DMS 273 (cell line): ENCODE results near the gene ITGBL1.

Source experiments
- DNase-seq: peaks from one replicate; lab custom pipeline; 2025; ENCODE audit not compliant: unreplicated experiment; lab: John Stamatoyannopoulos, UW

The ITGBL1 gene

DNA sequence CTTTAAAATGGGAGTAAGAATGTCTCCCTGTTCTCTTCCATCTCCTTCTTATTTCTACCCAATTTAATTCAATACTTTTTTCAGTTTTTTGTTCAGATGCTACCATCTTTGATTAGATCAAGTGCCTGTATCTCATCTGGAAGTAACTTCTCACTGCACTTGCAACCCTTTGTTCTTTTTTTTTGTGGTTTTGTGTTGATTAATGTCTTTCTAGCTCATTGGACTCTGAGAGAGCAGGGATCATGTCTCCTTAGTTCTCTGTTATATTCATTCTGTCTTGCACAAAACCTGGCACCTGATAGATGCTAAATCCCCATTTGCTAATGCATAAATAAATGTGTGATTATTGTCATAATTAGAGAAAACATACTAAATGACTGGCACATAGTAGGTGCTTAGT, 834 bp upstream of the ITGBL1 start:
- DNase-seq, result no peak

DNA sequence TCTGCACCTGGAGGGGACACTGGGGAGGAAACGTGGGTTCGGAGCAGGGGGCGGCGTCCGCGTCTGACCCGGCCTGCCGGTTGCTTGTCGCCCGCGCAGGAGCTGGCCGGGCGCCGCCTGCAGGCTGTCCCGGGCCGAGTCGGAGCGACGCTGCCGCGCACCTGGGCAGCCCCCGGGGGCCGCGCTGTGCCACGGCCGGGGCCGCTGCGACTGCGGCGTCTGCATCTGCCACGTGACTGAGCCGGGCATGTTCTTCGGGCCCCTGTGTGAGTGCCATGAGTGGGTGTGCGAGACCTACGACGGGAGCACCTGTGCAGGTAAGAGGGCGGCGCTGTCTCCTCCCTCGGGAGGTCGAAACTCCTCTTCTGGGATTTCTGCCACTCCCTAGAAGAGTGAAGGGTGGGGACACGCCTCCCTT, 1.3 kb downstream of the ITGBL1 start:
- peak; percentile 3 for DNase-seq

DNA sequence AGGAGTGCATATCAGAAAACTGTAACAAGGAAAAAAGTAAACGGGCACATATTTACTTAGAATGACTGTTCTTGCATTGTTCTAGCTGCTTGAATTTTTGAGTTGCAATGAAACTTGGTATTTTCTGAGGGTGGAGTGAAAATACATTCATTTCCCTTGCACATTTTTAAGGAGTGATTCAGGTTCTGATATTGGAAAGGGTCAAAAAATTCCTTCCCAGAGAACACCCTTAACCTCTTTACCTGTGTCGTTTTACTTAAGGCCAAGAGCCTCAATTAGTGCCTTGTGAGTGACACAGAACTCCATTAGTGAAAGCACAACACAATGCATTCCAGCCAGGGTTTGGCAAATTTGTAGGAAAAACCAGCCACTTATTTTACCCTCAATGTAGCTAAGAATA, 2.3 kb downstream of the ITGBL1 start:
- DNase-seq, result no peak

DNA sequence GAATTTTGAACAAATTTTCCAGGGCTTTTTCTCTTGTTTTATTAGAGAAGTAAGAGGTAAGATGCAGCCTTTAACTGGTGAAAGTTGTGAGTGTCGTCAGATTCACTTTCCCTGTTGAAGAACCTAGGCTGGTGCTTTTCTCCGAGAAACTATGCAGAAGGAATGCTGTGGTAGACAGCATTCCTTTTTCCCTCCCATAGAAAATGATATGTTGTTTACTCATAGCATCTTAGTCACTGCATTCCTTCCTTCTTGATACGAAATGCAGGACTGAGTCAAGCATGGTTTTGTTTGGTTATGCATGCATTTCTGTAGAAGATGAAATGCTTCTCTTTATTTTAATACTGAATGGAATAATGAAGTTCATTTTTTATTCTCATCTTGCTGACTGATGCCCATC, 3.4 kb downstream of the ITGBL1 start:
- no peak for DNase-seq

DNA sequence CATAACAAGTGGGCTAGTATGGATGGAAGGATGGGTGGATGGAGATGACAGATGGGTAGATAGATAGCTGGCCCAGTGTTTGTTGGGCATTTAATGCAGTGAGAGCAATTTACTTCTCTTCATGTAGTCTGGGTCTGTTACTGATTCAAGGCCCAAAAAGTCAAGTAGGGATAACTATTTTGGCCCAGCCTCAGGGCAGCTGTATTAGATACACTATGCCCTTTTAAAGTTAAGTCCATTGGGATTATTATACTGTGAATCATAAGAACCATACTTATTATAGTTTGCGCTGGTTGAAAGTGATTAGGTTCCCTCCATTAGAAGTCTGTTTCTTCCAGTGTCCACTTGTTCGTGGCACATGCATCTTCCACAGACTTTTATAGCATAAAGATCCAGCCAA, 4.7 kb downstream of the ITGBL1 start:
- DNase-seq, result no peak

DNA sequence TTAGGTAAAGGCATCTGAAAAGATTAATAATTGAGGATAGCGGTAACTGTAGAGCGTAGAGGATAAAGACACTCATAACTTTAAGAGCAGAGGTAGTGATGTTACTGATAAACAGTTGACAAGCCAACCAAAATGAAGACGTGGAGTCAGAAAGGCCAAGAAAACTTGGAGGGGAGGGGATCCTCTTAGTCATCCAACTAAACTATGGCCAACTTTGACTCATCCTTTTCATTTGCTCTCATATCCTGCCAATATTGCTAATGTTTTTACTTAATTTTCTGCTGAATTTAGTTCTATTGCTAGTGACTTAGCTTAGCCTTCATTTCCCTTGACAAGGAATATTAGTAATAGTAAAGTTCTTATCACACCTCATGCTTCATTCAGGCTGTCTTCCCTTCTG, 13.4 kb downstream of the ITGBL1 start:
- no peak for DNase-seq

DNA sequence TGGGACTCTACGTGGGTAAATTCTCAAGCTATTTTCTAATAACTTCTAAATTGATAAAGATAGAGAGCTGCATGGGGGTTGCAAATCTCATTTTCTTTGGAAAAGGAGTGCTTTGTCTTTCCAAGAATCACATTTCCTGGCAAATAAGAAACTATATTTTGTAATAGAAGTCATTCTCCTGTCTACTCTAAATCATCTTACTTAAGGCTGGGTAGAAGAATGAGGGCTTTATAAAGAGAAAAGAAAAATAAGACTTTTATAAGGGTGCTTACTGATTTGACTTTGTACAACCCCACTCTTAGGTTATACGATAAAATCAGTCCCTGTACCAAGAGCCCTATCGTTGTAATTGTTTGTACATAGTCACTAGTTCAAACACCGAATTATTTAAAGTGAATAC, 14.9 kb downstream of the ITGBL1 start:
- DNase-seq, result no peak

DNA sequence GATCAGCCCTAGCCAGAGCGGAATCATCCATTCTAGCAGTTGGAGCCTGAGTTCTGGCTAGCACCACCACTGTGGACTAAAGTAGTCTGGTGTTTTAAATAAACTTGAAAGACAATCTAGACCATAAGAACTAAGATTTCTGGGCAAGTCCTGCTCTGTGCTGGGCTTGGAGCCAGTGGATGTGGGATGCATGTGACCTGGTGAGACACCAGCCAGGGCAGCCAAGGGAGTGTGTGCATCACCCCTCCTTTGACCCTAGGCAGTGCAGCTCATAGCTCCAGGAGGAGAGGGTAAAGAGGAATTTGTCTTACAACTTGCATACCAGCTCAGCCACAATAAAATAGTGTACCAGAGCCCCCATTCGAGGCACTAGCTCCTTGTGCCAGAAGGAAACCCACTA, 21.0 kb downstream of the ITGBL1 start:
- no peak for DNase-seq

DNA sequence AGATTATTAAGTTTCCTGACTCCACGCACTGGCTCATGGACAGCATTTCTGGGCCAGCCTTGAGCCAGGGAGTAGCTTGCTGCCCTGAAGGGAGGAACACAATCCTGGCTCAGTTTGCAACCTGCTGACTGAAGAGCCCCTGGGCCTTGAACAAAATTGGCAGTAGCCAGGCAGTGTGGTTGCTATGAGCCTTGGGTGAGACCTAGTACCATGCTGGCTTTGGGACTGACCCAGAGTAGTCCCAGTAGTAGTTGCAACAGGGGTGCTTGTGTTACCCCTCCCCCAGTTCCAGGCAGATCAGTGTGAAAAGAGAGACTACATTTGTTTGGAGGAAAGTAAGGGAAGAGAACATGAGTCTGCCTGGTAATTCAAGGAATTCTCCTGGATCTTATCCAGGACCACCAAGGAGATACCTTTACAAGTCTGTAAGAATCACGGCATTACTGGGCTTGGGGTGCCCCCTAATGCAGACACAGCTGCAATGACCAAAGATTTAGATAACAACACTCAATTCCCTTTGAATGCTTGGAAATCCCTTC, 22.0 kb downstream of the ITGBL1 start:
- no peak for DNase-seq

DNA sequence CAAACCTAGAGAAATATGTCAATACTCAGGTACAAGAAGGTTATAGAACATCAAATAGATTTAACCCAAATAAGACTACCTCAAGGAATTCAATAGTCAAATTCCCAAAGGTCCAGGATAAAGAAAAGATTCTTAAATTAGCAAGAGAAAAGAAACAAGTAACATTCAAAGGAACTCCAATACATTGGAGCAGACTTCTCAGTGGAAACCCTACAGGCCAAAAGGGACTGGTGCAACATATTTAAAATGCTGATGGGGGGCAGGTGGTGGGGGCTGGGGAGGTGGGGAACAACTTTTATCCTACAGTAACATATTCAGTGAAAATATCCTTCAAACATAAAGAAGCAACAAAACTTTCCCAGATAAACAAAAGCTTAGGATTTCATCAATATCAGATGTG, 23.1 kb downstream of the ITGBL1 start:
- DNase-seq, result no peak

DNA sequence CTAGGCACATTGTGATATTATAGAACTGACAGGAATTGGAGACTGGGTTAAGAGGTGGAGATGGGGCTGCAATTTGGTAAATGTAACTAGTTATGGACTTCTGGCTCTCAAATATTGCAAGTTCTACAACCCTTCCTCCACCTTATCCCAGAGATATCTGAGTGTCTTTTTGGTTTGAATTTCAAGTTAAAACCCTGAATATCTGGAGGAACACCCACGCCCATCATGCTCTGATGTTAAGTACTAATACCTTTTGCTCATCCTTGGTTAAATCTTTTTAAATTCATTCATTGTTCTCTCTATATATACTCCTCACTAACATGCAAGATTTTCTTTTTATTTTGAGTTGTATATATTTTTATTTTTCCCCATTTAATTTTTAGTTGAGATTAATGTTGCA, 28.9 kb downstream of the ITGBL1 start:
- no peak for DNase-seq

DNA sequence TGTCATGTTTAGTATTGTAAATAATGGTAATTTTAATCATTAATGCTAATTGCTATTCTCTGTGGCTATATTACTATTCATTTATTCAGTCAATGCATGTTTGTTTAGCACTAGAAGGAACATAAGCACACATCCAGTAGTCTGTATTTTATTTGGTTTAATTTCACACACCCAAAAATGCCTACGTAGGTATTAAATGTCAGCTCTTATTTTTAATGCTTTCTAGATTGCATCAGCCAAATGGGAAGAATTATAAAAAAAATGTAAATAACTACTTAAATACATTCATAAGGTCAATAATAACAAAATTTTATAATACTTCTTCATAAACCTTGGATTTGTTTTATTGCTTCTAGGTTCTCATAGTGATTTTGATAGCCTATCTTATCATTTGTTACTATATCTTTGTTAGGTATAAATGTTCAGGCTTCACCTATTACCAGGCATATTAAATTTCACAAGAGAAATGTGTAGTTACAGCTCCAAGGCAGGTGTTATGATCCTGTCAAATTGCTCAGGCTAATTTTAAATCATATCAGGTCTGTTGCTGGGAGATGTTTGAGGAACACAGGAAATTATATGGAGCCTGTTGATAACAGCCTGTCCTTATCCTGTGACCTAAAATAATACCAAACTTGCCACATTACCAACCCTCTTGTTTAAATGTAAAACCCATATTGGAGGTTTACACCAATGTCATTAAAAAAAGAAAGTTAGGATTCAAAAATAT, 34.4 kb downstream of the ITGBL1 start:
- DNase-seq, result no peak

DNA sequence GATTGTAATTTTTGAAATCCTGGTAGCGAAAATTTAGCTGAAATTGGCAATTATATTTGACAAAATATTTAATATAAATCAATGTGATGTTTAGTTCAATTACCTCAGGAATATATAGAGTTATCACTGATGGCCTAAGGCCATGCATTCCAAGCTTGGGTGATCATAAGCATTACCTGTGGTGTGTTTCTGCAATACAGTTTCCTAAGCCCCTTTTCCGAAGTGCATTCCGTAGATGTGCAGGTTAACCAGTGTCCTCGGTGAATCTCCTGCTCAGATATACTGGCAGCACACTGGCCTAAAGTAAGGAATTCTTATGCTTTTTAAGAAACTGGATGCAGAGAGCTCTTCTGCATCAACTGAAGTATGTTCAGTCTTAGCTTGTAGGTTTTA, 35.0 kb downstream of the ITGBL1 start:
- DNase-seq, result no peak

DNA sequence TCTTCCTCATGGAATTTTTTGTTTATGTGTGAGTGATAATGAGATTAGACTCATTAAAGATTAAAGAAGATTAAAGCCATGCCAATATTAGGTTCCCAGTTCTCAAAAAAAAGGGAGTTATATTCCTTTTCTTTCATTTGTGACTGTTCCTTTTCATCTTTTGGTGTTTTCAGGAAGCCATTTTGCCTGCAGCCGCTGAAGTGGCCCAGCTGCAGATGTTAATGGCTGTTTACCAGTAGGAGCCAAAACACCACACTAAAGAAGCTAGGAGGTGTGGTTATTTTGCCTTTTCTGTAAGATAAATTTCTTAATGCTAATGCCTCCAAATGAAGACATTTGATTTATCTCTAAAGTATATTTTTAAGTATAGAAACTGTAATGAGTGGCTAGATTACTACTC, 36.3 kb downstream of the ITGBL1 start:
- no peak for DNase-seq

DNA sequence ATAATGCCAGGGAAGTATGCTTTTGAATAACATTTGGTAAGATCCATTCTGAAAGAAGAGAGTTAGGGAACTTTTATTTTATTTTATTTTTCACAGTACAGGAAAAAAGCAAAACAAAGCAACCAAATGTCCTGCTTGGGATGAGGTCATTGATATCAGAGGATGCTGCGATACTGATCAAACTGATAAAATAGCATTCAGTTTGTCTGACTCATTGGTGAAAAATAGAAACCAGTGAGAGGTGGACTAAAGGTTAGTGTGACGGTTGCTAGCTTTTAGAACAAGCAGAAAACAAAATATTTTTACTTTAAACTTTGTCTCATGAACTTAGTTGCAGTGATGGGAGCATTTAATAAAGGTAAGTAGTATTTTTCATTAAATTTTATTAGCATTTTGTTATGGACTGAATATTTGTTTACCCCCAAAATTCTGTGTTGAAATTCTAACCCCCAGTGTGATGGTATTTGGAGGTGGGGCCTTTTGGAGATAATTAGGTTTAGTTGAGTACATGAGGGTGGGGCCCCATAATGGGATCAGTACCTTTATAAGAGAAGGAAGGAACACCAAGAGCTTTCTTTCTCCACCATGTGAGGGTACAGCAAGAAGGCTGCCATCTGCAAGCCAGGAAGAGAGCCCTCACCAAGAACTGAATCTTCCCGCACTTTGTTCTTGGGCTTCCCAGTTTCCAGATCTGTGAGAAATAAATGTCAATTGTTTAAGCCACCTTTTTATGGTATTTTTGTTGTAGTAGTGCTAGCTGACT, 37.3 kb downstream of the ITGBL1 start:
- no peak for DNase-seq

DNA sequence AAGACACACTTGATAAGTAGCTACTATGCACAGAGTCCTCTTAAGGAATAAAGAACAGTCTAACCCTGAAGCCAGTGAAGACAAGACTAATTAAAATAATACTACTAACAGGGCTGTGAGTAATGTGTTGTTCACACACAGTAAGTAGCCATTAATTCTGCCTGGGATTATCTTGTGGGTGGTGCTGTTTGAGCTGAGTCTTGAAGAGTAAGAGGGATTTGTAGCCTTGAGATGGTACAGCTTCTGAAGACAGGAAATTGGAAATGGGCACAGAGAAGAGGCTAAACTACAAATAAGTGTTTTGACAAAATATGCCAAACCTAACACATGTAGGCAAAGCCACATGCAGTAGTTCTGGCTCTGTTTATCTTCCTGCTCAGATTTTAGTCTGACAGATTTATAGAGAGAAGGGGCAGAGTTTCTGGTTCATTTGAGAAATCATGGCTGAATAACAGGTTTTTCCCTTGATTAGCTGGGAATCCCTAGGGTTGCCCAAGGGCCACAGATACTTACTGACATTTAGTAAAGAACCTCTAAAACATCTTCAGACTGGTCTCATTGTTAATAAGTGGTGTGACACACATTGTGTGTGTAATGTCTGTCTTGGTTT, 38.0 kb downstream of the ITGBL1 start:
- no peak for DNase-seq

DNA sequence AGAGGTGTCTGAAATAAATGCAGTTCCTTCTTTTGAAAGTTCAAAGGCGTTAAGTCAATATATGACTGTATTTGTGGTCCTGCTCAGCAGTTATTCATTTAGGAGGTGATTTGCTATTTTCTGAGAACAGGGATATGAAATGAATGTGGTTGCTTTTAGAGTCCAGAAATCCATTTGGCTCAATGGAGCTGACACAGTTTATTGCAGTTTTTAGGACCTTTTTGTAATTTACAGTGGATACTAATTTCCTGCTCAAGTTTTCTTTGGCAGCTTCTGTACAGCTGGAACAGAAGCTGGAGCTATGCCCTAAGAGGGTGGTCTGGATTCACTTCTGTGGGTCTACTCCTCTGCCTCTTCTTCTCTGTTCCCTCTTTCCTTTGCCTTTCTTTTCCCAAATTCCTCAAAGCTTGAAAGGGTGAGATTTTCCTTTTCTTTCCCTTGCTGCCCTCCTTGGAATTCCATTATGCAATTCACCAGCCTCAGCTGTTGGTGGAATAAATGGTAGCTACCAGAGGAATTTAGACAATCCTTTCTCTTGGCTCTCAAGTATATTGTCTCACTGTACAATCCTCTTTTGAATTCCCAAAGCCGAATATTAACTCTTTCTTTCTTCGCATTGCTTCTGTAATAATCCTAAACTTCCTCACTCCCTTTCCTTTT, 39.9 kb downstream of the ITGBL1 start:
- DNase-seq, result no peak

DNA sequence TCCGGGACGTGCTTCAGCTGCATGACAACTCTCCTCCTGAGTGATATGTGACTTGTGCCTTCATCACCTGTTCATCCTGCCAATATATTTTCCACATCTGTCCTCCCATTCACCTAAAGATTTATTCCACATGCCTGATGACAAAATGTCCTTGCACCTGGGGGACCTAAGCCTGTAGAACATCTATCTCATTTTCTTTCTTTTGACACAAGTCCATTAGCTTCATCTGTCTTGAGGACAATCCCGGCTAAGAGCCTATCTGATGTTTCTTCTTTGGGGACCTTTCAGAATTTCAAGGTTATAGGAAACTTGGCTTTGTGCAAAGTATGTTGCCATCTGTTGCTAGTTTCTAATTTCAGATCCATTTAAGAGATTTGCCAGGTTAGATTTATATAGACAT, 41.1 kb downstream of the ITGBL1 start:
- no peak for DNase-seq

DNA sequence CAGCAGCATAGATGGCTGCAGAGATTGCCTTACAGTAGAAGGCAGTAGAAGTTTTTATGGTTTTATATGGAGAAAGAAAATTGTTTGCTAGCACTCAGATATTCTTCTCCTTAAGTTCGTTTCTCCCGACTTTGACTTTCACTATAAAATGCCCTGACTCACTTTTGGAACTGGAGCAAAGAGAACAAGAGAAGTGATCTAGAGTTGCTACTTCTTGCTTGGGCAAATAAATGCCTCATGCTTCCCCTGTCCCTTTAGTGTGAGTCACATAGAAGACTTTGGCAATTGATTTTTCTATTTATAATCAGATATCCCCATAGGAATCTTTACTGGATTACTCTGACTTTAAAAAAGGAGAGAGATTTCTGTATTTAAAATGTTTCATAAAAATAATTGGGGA, 46.9 kb downstream of the ITGBL1 start:
- DNase-seq, result no peak

DNA sequence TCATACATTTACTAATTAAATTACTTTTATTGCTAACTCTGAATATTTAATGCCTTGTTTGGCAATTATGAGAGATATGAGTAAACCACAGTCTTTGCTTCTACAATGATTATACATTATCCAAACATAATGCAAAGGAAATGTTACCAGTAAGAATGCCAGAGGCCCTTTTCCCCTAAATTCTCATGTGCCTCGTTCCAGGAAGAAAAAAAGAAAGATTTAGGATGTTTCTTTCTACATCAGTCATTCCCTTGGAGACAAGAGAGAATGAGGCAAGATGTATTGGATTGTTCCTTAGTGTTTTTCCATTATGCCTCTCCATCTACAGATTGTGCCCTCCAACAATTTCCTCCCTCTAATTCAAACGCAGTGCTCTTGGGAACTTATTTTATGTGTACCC, 50.1 kb downstream of the ITGBL1 start:
- DNase-seq, result no peak

DNA sequence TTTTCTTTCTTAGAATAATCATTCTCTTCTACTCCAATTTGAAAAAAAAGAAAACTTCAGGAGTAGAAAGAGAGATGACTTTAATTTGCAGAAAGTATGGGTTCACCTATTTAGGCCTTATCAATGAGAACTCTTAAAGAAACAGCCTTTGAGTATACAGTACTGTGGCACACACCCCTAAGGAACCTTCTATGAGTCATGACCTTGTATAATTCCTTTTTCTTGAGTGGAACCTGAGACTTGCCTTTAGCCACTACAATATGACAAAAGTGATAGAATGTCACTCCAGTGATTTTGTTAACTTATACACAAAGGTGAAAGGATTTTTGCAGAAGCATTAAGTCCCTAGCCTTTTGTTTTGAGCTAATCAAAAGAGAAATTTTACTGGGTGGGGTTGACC, 58.7 kb downstream of the ITGBL1 start:
- no peak for DNase-seq

DNA sequence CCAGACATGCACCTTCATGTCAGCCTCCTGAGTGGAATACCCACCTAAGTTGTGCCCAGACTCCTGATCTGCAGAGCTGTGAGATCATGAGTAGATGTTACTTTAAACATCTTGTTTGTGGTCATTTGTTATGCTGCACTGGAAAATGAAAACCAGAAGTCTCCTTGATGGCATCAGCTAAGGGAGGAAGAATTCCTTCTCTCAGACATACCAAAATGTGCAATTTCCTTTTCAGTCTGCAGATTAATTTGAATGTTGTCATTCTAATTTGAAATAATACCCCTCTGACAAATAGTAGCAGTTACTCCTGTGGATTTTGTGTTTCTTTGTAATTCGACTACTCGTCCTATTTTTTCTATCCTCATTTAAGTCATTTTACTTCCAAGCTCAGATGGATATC, 59.3 kb downstream of the ITGBL1 start:
- DNase-seq, result no peak
